ELF-1 (cell line): Measurements from ENCODE around the gene RAB3GAP2.
"Not testable (repeated sequence)": the region's sequence is repeated elsewhere in the genome, so short reads cannot be mapped to it uniquely, and the experiment has no call there.

Experiments used
- DNase-seq: peaks from one replicate; pipeline ENCODE4 v3.0.0-alpha.2; 2016; ENCODE audit warnings: low read depth, low spot score

RAB3GAP2 gene

GRCh38 chr1:220241072-220241663 lies 31.1 kb downstream of the RAB3GAP2 start:
- DNase-seq = no peak

- DNase-seq = no peak
Measured at GRCh38 chr1:220239966-220240365, 32.3 kb downstream of the RAB3GAP2 start.

GRCh38 chr1:220239213-220239612 lies 33.0 kb downstream of the RAB3GAP2 start:
- no peak for DNase-seq

- DNase-seq = not testable (repeated sequence)
Measured at GRCh38 chr1:220236278-220236677, 36.0 kb downstream of the RAB3GAP2 start.

GRCh38 chr1:220235462-220235861 lies 36.8 kb downstream of the RAB3GAP2 start:
- DNase-seq = no peak

GRCh38 chr1:220233927-220234326 lies 38.3 kb downstream of the RAB3GAP2 start:
- no peak for DNase-seq

- no peak for DNase-seq
Measured at GRCh38 chr1:220229771-220230170, 42.5 kb downstream of the RAB3GAP2 start.

GRCh38 chr1:220227393-220227792 lies 44.9 kb downstream of the RAB3GAP2 start:
- DNase-seq = no peak

- no peak for DNase-seq
Measured at GRCh38 chr1:220226752-220227151, 45.5 kb downstream of the RAB3GAP2 start.

- DNase-seq = no peak
Measured at GRCh38 chr1:220225957-220226356, 46.3 kb downstream of the RAB3GAP2 start.

GRCh38 chr1:220224611-220225124 lies 47.6 kb downstream of the RAB3GAP2 start:
- no peak for DNase-seq

- no peak for DNase-seq
Measured at GRCh38 chr1:220224033-220224432, 48.2 kb downstream of the RAB3GAP2 start.

- no peak for DNase-seq
Measured at GRCh38 chr1:220222939-220223338, 49.3 kb downstream of the RAB3GAP2 start.

- DNase-seq = no peak
Measured at GRCh38 chr1:220221670-220222069, 50.6 kb downstream of the RAB3GAP2 start.

- no peak for DNase-seq
Measured at GRCh38 chr1:220221269-220221668, 51.0 kb downstream of the RAB3GAP2 start.

- DNase-seq = not testable (repeated sequence)
Measured at GRCh38 chr1:220220699-220221040, 51.6 kb downstream of the RAB3GAP2 start.

GRCh38 chr1:220219865-220220698 lies 52.2 kb downstream of the RAB3GAP2 start:
- no peak for DNase-seq

GRCh38 chr1:220219136-220219442 lies 53.2 kb downstream of the RAB3GAP2 start:
- DNase-seq = no peak

- peak; percentile 39 for DNase-seq
Measured at GRCh38 chr1:220218397-220219135, 53.7 kb downstream of the RAB3GAP2 start.

- no peak for DNase-seq
Measured at GRCh38 chr1:220217383-220217988, 54.8 kb downstream of the RAB3GAP2 start.

GRCh38 chr1:220213382-220213983 lies 58.8 kb downstream of the RAB3GAP2 start:
- no peak for DNase-seq

GRCh38 chr1:220207411-220207810 lies 64.8 kb downstream of the RAB3GAP2 start:
- no peak for DNase-seq
